Motor neuron (in vitro differentiated cells): ENCODE data around the gene HCFC1. TPM values are rescaled to one million over a fixed set of nuclear protein-coding genes. Genes with fewer than 3 reads are reported as not detected.
"Not testable (repeated sequence)": the region's sequence is repeated elsewhere in the genome, so short reads cannot be mapped to it uniquely, and the experiment has no call there.

Experiments used
- ATAC-seq, 8 experiments: fragments of 200-7000 bp; cut with Tn5 transposase; replicated peaks in 6 of 8; 2 replicates each; pipeline ENCODE4 v1.8.0; 2021; ENCODE audit warnings: mild to moderate bottlenecking in 8 of 8, moderate library complexity in 8 of 8
- H3K27ac ChIP-seq, 2 donors: fragments of 250-450 bp; sonication (Bioruptor Pico); 2 replicates each; pipeline ENCODE4 v1.9.0; 2021; ENCODE audit warnings: antibody characterized with exemption in 2 of 2, mild to moderate bottlenecking in 2 of 2, moderate library complexity in 1 of 2
- H3K4me1 ChIP-seq, 2 donors: fragments of 250-450 bp; sonication (Bioruptor Pico); replicated peaks in 1 of 2; 2 replicates each; pipeline ENCODE4 v1.6.1; 2021; ENCODE audit warnings: antibody characterized with exemption in 2 of 2, mild to moderate bottlenecking in 2 of 2, moderate library complexity in 1 of 2
- H3K4me3 ChIP-seq, 5 donors: fragments of 250-450 bp; sonication (Bioruptor Pico); 2 replicates each; pipeline ENCODE4 v1.9.0; 2021; ENCODE audit warnings: antibody characterized with exemption in 5 of 5, mild to moderate bottlenecking in 5 of 5, moderate library complexity in 4 of 5
- WGBS, 10 experiments: fragments of 450-650 bp; shearing (Covaris generic); methylation state at CpG; one replicate each; pipeline ENCODE4 v1.0.0; 2022; 5-methylcytosine and 5-hydroxymethylcytosine counted together
- in situ Hi-C, 9 experiments: fragments of 400-800 bp; cut with MboI; loops; one replicate each; pipeline ENCODE4 v1.15.0; 2021; ENCODE audit warnings: low sequenced_read_pairs in 9 of 9, low pct_unique_long_range_greater_than_20kb in 2 of 9; ENCODE audit not compliant: unreplicated experiment in 9 of 9
- total RNA-seq, 8 experiments: library from RNA; unstranded; fragments of 300-600 nt; gene quantifications; 2 replicates each; pipeline versions ENCODE4 v1.2.3 to v1.2.4, GENCODE V29; 2022

Gene HCFC1
- total RNA-seq, 8 experiments from 2014 or later, result 11.8 to 52.2 (median 21.4) TPM

DNA sequence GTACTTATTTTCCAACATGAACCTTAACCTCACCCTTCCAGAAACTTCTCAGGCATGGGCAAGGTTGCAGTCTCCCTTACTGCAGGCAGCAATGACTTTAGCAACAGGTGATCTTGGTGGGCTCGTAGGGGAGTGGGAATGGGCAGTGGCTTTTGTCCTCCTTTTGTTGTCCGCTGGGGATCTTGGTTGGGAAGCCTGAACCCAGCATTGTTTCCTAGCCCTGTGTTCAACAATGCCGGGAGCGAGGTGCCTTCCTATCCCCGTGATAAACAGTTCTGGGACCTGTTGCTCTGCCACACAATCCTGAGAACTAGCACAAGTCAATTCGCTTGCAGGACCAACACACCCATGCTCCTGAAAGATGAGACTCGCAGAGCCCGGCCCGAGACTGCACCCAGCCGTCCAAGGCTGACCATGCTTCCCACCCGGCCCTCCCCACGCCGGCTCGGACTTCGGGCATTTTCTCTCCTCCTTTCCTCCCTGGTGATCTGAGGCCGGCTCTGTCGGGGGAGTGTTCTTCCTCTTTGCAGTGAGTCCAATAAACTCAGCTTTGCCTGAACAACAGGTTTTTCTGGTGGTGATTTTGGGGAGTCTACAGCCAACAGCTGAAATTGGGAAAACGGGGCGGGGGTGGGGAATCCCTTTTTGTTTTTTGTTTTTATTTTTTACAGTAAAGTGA, 27.9 kb upstream of the HCFC1 start:
- 50 to 100% (median 78%) methylated on average over 1 to 9 of the region's 19 CpGs; no CpG with 5 or more reads in 7 of the 10 experiments for WGBS, 10 experiments
- in situ Hi-C loops, result no loop called here
- no peak for ATAC-seq
- no peak overlapping the region for H3K27ac ChIP-seq
- peaks cover 14 to 16% of the 10 kb centered on the region in 2 donors for H3K4me1 ChIP-seq
- H3K4me3 ChIP-seq, result no peak overlapping the region

DNA sequence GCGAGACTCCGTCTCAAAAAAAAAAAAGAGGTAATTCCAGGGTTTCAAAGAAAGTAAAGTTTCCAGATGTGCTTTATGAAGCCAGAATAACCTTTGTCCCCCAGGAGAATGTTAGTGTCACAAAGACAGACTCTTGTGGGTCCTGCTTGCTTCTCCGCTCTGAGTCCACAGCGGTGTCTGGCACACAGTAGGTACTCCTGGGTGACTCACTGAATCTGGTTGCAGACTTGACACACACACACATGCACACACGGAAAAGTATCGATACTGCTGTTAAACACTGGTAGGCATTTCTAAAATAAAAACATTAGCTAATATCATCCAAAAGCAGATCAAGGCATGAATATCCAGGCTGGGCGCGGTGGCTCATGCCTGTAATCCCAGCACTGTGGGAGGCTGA, 23.9 kb upstream of the HCFC1 start:
- H3K4me1 ChIP-seq, result no peaks in the 10 kb centered on the region
- in situ Hi-C loops, result no loop called here
- WGBS, 10 experiments, result 88 to 100% methylated on average over 2 to 7 of the region's 8 CpGs; no CpG with 5 or more reads in 8 of the 10 experiments
- H3K27ac ChIP-seq, result no peak overlapping the region
- no peak overlapping the region for H3K4me3 ChIP-seq
- ATAC-seq, result no peak

- H3K4me1 ChIP-seq, H3K27ac ChIP-seq, H3K4me3 ChIP-seq, in situ Hi-C loops, ATAC-seq: not testable (repeated sequence)
- WGBS, 10 experiments, result no CpG with 5 or more reads among the region's 5 CpGs
These were observed 22.8 kb upstream of the HCFC1 start for GRCh38 chrX:153994398-153994797.

DNA sequence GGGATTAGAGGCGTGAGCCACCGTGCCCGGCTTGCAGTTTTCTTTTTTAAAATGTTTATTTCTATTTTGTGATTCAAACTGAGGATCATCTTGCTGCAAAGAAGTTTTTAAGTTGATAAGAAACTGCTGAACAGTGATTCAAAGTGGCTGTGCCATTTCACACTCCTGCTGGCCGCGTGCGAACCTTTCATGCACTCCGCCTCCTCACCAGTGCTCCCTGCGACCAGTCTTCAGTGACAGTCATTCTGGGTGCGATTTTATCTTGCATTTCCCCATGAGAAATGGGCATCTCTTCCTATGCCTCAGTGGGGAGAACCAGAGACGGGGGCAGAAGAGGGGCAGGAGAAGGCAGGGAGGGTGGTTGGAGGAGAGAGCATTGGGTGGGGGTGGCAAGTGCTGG, 22.4 kb upstream of the HCFC1 start:
- no peak for ATAC-seq
- in situ Hi-C loops, result no loop called here
- H3K27ac ChIP-seq, result no peak overlapping the region
- no peak overlapping the region for H3K4me3 ChIP-seq
- no peaks in the 10 kb centered on the region for H3K4me1 ChIP-seq
- no CpG with 5 or more reads among the region's 10 CpGs for WGBS, 10 experiments

DNA sequence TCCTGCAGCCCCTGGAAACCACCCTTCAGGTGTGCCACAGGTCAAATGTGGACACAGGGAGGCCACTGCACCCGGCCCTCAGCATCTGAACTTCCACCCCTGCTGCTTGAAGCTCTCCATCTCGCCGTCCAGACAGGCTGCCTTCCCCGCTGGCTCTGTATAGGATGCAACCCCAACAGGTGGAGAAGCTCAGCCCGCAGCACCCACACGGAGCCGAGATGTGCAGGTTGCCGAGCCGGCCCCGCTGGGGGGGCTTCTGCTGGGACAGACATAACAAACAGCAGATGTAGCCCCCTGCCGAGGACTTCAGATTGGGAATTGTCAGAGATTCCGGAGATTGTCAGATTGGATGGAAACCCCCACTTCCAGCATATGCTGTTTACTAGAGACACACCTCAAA, 21.5 kb upstream of the HCFC1 start:
- in situ Hi-C loops, result no loop called here

DNA sequence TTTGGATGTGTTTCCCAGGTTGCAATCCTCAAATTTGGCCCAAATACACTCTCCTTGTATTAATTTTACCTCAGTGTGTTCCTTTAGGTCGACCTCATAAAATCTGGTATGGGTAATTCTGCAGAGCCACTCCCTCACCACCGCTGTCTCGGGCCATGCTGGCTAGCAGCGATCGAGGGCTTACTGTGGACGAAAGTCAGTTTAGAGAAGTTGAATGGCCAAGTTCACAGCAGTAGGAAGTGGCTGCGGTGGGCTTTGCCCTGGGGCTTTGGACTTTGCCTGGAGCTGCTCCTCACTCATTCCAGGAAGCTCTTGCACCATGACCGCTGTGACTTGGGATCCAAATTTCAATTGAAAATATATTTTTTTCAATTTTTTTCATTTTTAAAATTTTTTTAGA, 20.6 kb upstream of the HCFC1 start:
- H3K4me3 ChIP-seq, result no peak overlapping the region
- no peak overlapping the region for H3K27ac ChIP-seq
- in situ Hi-C loops, result no loop called here
- no peak for ATAC-seq
- WGBS, 10 experiments, result 48 to 100% (median 76%) methylated on average over 1 to 3 of the region's 8 CpGs; no CpG with 5 or more reads in 6 of the 10 experiments
- no peaks in the 10 kb centered on the region for H3K4me1 ChIP-seq

More for the DNA sequence above, 21.5 kb upstream of the HCFC1 start:
- no peak overlapping the region for H3K27ac ChIP-seq
- H3K4me3 ChIP-seq, result no peak overlapping the region
- no peaks in the 10 kb centered on the region for H3K4me1 ChIP-seq
- WGBS, 10 experiments, result 47 to 50% methylated on average over 6 of the region's 12 CpGs; no CpG with 5 or more reads in 8 of the 10 experiments
- no peak for ATAC-seq

DNA sequence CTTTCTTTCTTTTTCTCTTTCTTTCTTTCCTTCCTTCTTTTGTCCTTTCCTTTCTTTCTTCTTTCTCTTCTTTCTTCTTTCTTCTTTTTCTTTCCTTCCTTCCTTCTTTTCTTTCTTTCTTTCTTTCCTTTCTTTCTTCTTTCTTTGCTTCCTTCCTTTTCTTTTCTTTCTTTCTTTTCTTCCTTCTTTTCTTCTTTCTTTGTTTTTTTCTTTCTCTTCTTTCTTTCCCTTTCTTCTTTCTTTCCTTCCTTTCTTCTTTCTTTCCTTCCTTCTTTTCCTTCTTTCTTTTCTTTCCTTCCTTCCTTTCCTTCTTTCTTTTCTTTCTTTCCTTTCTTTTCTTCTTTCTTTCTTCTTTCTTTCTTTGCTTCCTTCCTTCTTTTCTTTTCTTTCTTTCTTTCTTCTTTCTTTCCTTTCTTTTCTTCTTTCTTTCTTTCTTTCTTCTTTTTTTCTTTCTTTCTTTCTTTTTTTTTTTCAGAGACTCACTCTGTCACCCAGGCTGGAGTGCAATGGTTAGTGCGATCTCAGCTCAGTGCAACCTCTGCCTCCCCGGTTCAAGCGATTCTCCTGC, 19.5 kb upstream of the HCFC1 start:
- Histone ChIP-seq H3K4me1 (no peaks in the 10 kb centered on the region), H3K4me3 (no peak overlapping the region), H3K27ac (no peak overlapping the region)
- no peak for ATAC-seq
- in situ Hi-C loops, result no loop called here
- WGBS, 10 experiments, result 80 to 100% (median 98%) methylated on average over 2 to 3 of the region's 3 CpGs; no CpG with 5 or more reads in 2 of the 10 experiments

- WGBS, 10 experiments, result 58 to 100% (median 95%) methylated on average over 1 to 9 of the region's 14 CpGs; no CpG with 5 or more reads in 5 of the 10 experiments
- in situ Hi-C loops, result no loop called here
- H3K27ac ChIP-seq, result no peak overlapping the region
- no peak for ATAC-seq
- H3K4me3 ChIP-seq, result no peak overlapping the region
- H3K4me1 ChIP-seq, result peaks cover 8 to 9% of the 10 kb centered on the region in 2 donors
These were observed 18.5 kb upstream of the HCFC1 start for GRCh38 chrX:153989973-153990655.

DNA sequence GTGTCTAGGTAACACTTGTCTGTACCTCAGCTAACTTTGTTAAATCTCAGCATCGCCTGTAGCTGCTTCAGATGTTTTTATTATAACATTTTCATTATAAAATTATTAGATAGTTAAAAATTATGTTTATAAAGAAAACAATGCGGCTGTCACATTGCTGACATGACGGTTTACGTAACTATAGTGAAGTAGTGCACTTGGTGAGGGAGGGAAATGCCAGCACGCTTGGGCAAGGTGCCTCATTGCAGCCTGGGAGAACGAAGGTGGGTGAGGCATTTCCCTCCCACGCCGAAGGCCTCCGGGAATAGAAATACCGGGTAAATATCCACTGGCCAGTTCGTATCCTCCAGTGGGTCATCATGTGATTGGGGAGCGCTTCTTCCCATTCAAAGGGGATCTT, 16.9 kb upstream of the HCFC1 start:
- Histone ChIP-seq H3K4me1 (peaks cover 11 to 12% of the 10 kb centered on the region in 2 donors), H3K27ac (no peak overlapping the region), H3K4me3 (no peak overlapping the region)
- in situ Hi-C loops, result no loop called here
- no peak for ATAC-seq
- WGBS, 10 experiments, result 60 to 100% (median 90%) methylated on average over 3 to 12 of the region's 12 CpGs; no CpG with 5 or more reads in 7 of the 10 experiments

- WGBS, 10 experiments, result 74 to 100% (median 93%) methylated on average over 1 to 6 of the region's 20 CpGs; no CpG with 5 or more reads in 7 of the 10 experiments
- no peak for ATAC-seq
- Histone ChIP-seq H3K4me1 (peaks cover 11 to 21% of the 10 kb centered on the region in 2 donors), H3K27ac (no peak overlapping the region), H3K4me3 (no peak overlapping the region)
- in situ Hi-C loops, result no loop called here
These were observed 12.9 kb upstream of the HCFC1 start for GRCh38 chrX:153984351-153985178.

DNA sequence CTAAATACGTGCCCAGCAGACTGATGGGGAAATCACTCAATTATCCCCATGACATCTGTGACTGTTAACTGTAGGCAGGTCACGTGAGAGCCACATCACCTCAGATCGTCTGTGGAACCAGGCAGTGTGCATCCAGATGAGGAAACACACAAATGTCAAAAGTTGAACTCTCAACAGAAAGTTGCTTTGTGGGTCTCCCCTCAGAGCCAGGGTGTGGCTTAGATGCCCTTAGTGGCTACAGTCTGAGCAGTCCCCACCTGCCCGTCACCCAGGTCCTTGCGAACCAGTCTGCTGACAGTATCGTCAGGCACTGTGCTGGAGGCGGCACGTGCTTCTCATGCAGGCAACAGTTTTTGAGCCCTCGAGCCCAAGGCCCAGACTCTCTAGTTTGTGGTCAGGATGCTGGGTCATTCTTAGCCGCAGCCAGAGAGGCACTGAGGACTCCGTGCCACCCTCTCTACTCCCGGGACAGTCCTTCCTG, 11.7 kb upstream of the HCFC1 start:
- H3K4me3 ChIP-seq, result no peak overlapping the region
- in situ Hi-C loops, result no loop called here
- peaks cover 11 to 21% of the 10 kb centered on the region in 2 donors for H3K4me1 ChIP-seq
- no peak overlapping the region for H3K27ac ChIP-seq
- 20% methylated on average over 1 of the region's 12 CpGs; no CpG with 5 or more reads in 9 of the 10 experiments for WGBS, 10 experiments
- no peak for ATAC-seq

- peak overlapping the region in 1 of 2 donors; percentile 75 for H3K27ac ChIP-seq
- 50 to 58% methylated on average over 1 to 3 of the region's 52 CpGs; no CpG with 5 or more reads in 8 of the 10 experiments for WGBS, 10 experiments
- H3K4me3 ChIP-seq, result no peak overlapping the region
- peaks cover 11 to 21% of the 10 kb centered on the region in 2 donors for H3K4me1 ChIP-seq
- in situ Hi-C loops, result no loop called here
- ATAC-seq, result peak in 4 of 8 experiments; percentile 32 to 45 (median 40)
These were observed 10.3 kb upstream of the HCFC1 start for GRCh38 chrX:153981771-153982533.
